Measurements from ENCODE around the gene EPHB1.

Gene EPHB1

DNA sequence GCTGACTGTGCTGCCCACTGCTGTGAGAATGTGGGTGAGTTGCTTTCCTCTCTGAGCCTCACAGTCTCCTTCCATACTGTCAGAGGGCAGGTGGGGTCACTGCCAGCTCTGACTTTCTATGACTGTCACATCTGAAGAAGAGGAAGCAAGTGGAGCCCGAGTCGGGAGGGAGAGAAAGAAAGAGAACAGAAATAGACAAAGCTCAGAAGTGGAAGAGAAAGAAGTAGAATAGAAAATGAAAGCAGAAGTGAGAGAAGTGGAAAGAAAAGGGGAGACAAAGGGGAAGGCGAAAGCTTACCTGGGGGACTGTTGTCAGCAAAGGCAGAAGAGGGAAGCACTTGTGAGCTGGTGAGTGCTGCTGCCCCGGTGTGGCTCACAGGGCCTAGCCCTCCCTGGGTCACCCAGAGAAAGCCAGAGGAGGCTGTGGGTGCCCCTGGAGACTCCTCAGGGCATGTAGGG lies 57.9 kb downstream of the EPHB1 start:
- TF ChIP-seq, protein P1, sequence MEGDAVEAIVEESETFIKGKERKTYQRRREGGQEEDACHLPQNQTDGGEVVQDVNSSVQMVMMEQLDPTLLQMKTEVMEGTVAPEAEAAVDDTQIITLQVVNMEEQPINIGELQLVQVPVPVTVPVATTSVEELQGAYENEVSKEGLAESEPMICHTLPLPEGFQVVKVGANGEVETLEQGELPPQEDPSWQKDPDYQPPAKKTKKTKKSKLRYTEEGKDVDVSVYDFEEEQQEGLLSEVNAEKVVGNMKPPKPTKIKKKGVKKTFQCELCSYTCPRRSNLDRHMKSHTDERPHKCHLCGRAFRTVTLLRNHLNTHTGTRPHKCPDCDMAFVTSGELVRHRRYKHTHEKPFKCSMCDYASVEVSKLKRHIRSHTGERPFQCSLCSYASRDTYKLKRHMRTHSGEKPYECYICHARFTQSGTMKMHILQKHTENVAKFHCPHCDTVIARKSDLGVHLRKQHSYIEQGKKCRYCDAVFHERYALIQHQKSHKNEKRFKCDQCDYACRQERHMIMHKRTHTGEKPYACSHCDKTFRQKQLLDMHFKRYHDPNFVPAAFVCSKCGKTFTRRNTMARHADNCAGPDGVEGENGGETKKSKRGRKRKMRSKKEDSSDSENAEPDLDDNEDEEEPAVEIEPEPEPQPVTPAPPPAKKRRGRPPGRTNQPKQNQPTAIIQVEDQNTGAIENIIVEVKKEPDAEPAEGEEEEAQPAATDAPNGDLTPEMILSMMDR (IDR thresholded peaks at IDR 0.05; ENCODE audit: borderline replicate concordance, insufficient read depth, low read depth, low read length), result 0 out of 2 replicates have a peak, but pooled peaks have one; percentile 12
- H3K4me3 ChIP-seq (ENCODE audit: low read depth, low read length), result no peak overlapping the region

DNA sequence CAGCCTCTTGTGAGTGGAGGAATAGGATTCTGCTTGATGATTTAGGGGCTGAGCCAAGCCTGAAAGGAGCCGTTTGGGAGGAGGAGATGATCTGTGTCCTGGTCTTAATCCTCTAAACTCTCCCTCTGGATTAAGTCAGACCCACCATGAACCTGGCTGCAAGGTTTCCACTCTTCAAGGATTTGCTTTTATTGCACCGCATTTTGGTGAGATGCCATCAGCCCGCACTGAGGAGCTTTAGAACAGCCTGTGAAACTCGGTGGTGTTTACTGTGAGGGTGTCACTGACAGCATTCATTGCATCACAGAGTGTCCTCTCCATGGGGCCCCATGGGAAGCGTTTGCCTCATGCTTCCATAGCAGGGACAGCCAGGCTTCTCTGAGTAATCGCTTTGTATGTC lies 59.2 kb downstream of the EPHB1 start:
- TF ChIP-seq, protein P1 (IDR thresholded peaks at IDR 0.05; ENCODE audit: borderline replicate concordance, insufficient read depth, low read depth, low read length), result no peak

DNA sequence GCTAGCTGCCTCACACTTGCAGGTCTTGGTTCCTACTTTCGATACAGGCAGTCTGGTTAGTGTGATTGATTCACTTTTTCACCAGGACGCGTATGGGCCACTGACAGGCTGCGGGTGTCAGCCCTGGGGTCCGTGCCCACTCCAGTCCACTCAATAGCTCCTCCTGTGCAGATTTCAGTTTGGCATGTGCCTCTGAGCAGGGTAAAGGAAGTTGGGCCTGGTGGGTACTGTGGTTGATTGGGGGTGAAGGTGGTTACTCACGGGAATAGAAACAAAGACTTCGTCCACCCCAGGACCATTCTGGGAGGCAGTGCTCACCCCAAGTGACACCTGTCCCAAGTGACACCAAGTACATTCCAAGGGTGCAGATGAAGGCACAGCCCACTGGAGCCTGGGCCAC lies 62.3 kb downstream of the EPHB1 start:
- TF ChIP-seq, protein P1 (IDR thresholded peaks at IDR 0.05; ENCODE audit: borderline replicate concordance, insufficient read depth, low read depth, low read length), result no peak
- H3K4me3 ChIP-seq (ENCODE audit: low read depth, low read length), result no peak overlapping the region

More for the DNA sequence above, 59.2 kb downstream of the EPHB1 start:
- no peak overlapping the region for H3K4me3 ChIP-seq (ENCODE audit: low read depth, low read length)

DNA sequence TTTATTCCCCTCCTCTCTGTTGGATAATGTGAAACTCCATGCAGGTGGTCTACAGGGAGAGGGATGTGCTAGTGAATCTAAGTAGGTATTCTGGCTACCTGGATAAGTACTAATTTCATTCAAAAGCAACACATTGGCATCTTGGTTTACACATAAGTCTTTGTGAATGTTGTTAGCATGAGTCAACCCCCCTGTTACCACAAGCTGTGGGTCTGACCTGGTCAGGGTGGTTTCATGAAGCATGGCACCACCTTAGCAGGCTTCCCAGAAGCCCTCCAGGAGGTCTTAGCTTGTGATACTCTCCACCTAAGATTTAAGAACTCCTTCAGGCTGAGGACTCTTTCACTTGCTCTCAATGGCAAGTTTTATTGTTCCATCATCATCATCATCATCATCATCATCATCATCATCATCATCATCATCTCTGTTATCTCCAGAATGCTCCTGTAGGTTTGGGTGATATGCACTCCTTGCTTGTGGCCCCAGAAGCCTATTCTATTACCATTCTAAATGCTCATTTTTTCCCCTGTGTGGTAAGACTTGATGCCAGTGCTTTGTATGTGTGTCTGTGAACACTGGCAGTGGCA lies 62.8 kb downstream of the EPHB1 start:
- TF ChIP-seq, protein P1 (IDR thresholded peaks at IDR 0.05; ENCODE audit: borderline replicate concordance, insufficient read depth, low read depth, low read length), result no peak
- H3K4me3 ChIP-seq (ENCODE audit: low read depth, low read length), result no peak overlapping the region

DNA sequence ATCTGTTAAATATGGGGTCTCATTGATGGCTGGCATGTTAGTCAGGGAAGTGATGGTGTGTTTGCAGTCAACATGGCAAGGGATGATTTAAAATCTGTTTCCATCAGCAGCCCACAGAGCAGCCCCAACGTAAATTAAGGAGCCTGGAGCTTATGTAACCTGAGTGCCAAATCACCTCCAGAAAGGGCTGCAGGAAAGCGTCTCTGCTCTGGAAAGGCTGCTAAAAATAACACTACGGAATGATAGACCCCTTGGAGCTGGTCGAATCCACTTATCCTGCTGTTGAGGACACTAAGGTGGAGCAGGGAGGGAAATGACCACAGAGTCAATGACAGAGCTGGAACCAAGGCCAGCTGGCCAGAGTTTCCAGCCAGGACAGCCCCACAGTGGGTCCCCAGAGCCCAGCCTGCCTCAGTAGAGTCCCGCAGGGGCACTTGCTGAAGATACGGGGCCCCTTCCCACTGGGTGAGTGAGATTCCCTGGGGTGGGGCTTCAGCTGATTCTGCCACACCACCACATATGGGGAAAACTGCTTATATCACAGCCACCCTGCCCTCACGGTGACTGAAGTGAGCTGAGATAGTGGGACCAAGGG lies 63.5 kb downstream of the EPHB1 start:
- TF ChIP-seq, protein P1 (IDR thresholded peaks at IDR 0.05; ENCODE audit: borderline replicate concordance, insufficient read depth, low read depth, low read length), result no peak
- no peak overlapping the region for H3K4me3 ChIP-seq (ENCODE audit: low read depth, low read length)

DNA sequence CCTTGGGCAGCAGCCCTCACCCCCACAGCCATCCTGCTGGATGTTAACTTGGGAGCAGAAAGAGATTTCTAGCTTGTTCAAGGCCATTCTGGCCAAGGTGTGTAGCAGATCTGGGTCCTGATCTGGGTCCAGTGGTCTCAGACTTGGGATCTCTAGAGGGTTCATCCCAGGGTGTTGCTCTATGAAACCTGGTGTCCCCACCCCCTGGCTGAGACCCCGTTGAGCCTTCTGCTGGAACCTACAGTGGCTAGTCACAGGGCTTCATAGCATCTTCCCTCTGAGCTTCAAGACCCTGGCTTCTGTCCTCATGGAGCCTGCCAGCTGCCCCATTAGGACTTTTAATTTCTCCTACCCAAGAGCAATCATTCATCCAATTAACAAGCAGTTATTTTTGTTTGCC lies 64.3 kb downstream of the EPHB1 start:
- TF ChIP-seq, protein P1 (IDR thresholded peaks at IDR 0.05; ENCODE audit: borderline replicate concordance, insufficient read depth, low read depth, low read length), result no peak
- no peak overlapping the region for H3K4me3 ChIP-seq (ENCODE audit: low read depth, low read length)

DNA sequence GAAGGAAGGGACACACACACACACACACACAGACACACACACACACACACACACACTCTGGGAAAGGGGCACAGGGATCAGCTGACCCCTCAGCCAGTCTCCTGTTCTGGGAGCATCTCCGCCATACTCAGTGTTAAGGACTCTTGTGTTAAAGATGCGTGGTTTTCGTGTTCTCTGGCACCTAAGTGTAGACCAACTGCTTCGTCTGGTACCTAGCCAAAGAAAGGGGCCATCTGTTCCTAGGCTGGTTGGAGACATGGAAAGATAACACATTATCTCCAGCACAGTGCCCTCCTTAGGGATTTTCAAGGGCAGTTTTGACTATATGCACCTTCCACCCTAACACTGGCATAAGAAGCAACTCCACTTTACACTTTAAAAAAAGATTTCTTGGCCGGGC lies 65.1 kb downstream of the EPHB1 start:
- TF ChIP-seq, protein P1 (IDR thresholded peaks at IDR 0.05; ENCODE audit: borderline replicate concordance, insufficient read depth, low read depth, low read length), result no peak
- H3K4me3 ChIP-seq (ENCODE audit: low read depth, low read length), result no peak overlapping the region
